ENCODE data around the gene GALR2. TPM values are rescaled to one million over a fixed set of nuclear protein-coding genes. Genes with fewer than 3 reads are reported as not detected.

Gene GALR2
- total RNA-seq, 1 experiment from 2014 or later = 0.41 TPM

DNA sequence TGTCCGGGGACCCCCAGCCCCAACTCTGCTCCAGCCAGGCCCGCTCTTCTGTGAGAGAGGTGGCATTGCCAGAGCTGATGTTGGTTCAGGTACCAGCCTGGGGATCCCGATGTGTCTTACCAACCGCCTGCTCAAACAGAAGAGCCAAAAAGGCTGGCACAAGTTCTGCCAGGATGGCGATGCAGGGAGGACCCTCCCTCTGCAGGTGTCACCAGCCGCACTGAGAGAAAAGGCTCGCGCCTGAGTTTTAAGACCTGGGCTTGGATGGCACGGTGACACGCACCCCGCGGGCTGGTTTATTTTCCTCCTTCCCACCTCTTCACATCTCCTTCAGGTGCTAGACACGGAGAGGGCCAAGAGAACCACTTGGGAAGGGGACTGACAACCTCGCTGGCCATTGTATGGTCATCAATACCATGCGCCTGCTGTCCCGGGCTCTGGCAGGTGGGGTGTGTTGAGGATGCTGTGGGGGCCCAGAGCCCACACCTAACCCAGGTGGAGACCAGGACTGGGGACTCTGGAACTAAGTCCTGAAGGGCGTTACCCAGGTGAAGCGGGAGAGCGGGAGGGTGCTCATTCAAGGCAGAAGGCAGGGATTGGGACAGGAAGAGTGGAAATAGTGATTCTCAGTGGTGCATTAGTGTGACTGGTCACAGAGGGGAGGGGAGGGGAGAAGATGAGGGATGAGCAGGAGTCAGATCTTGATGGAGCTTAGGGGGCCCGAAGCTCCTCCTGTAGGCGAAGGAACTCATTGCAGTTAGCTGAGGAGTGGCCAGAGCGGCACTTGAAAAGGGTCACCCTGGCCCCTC is 50.2 kb downstream of the GALR2 start:
- POLR2A ChIA-PET = no interaction called here
- Histone ChIP-seq H3K4me3 (ENCODE audit: low read depth in 2 of 2, low read length in 2 of 2) (no peak overlapping the region), H3K4me1 (ENCODE audit: control insufficient read depth, insufficient read depth, low read length) (no peaks in the 10 kb centered on the region), H3K9me3 (ENCODE audit: control insufficient read depth, insufficient read depth, low read depth, low read length) (no peaks in the 10 kb centered on the region), H3K36me3 (ENCODE audit: control insufficient read depth, insufficient read depth, low read length) (no peaks in the 10 kb centered on the region), H3K27ac (ENCODE audit: low read length) (no peak overlapping the region), H3K27me3 (ENCODE audit: control insufficient read depth, insufficient read depth, low read length) (no peaks in the 10 kb centered on the region)
- no peak for DNase-seq (ENCODE audit: low read depth, low spot score)
- BruUV-seq (replicated peaks) = no TSS peak
- ATAC-seq = no peak
- in situ Hi-C loops (cut with HindIII; ENCODE audit: low pct_unique_long_range_greater_than_20kb, low sequenced_read_pairs) = no loop called here
- TF ChIP-seq SIN3A (IDR thresholded peaks at IDR 0.05; ENCODE audit: borderline replicate concordance, insufficient read depth, low read depth, low read length) (no peak), TCF7L2 (IDR thresholded peaks at IDR 0.05; ENCODE audit: low read depth, low read length) (no peak), POLR2AphosphoS5 (IDR thresholded peaks at IDR 0.05; ENCODE audit: low read depth, low read length) (no peak)
- TF ChIP-seq, protein P1, sequence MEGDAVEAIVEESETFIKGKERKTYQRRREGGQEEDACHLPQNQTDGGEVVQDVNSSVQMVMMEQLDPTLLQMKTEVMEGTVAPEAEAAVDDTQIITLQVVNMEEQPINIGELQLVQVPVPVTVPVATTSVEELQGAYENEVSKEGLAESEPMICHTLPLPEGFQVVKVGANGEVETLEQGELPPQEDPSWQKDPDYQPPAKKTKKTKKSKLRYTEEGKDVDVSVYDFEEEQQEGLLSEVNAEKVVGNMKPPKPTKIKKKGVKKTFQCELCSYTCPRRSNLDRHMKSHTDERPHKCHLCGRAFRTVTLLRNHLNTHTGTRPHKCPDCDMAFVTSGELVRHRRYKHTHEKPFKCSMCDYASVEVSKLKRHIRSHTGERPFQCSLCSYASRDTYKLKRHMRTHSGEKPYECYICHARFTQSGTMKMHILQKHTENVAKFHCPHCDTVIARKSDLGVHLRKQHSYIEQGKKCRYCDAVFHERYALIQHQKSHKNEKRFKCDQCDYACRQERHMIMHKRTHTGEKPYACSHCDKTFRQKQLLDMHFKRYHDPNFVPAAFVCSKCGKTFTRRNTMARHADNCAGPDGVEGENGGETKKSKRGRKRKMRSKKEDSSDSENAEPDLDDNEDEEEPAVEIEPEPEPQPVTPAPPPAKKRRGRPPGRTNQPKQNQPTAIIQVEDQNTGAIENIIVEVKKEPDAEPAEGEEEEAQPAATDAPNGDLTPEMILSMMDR (IDR thresholded peaks at IDR 0.05) = no peak; the same call in 1 of the 2 replicates
- TF ChIP-seq, protein P2, sequence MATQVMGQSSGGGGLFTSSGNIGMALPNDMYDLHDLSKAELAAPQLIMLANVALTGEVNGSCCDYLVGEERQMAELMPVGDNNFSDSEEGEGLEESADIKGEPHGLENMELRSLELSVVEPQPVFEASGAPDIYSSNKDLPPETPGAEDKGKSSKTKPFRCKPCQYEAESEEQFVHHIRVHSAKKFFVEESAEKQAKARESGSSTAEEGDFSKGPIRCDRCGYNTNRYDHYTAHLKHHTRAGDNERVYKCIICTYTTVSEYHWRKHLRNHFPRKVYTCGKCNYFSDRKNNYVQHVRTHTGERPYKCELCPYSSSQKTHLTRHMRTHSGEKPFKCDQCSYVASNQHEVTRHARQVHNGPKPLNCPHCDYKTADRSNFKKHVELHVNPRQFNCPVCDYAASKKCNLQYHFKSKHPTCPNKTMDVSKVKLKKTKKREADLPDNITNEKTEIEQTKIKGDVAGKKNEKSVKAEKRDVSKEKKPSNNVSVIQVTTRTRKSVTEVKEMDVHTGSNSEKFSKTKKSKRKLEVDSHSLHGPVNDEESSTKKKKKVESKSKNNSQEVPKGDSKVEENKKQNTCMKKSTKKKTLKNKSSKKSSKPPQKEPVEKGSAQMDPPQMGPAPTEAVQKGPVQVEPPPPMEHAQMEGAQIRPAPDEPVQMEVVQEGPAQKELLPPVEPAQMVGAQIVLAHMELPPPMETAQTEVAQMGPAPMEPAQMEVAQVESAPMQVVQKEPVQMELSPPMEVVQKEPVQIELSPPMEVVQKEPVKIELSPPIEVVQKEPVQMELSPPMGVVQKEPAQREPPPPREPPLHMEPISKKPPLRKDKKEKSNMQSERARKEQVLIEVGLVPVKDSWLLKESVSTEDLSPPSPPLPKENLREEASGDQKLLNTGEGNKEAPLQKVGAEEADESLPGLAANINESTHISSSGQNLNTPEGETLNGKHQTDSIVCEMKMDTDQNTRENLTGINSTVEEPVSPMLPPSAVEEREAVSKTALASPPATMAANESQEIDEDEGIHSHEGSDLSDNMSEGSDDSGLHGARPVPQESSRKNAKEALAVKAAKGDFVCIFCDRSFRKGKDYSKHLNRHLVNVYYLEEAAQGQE (IDR thresholded peaks at IDR 0.05; ENCODE audit: insufficient read depth in 1 of 2, low read depth in 2 of 2, low read length in 1 of 2) = no peak
- intact Hi-C loops (cut with micrococcal nuclease; ENCODE audit: unreplicated experiment) = loop anchor here (5.0 kb wide), 1 partner anchor 58 kb away; no protein-coding TSS in a partner anchor
- CTCF ChIA-PET = interaction anchor here (0.5 to 7.1 kb wide), 8 partner anchors 13 to 155 kb away, joined by 3 to 63 read pairs (median 6); no protein-coding TSS in a partner anchor

DNA sequence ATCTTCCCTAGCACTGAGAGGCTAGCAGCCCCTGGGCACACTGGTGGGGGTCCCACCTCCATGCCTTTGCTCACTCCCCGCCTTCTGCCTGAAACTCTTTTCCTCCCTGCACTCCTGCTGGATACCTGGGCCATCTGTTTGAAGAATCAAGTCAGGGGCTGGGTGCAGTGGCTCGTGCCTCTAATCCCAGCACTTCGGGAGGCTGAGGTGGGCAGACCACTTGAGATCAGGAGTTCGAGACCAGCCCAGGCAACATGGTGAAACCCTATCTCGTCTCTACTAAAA is 50.8 kb downstream of the GALR2 start:
- Histone ChIP-seq H3K4me1 (ENCODE audit: control insufficient read depth, insufficient read depth, low read length) (no peaks in the 10 kb centered on the region), H3K4me3 (ENCODE audit: low read depth in 2 of 2, low read length in 2 of 2) (no peak overlapping the region), H3K36me3 (ENCODE audit: control insufficient read depth, insufficient read depth, low read length) (no peaks in the 10 kb centered on the region), H3K27ac (ENCODE audit: low read length) (no peak overlapping the region), H3K9me3 (ENCODE audit: control insufficient read depth, insufficient read depth, low read depth, low read length) (no peaks in the 10 kb centered on the region), H3K27me3 (ENCODE audit: control insufficient read depth, insufficient read depth, low read length) (no peaks in the 10 kb centered on the region)
- in situ Hi-C loops (cut with HindIII; ENCODE audit: low pct_unique_long_range_greater_than_20kb, low sequenced_read_pairs) (no loop called here), intact Hi-C loops (cut with micrococcal nuclease; ENCODE audit: unreplicated experiment) (no loop called here)
- POLR2A ChIA-PET = no interaction called here
- no TSS peak for BruUV-seq (replicated peaks)
- CTCF ChIA-PET = interaction anchor here (0.5 to 1.2 kb wide), 4 partner anchors 14 to 57 kb away, joined by 3 to 9 read pairs (median 3); no protein-coding TSS in a partner anchor
- TF ChIP-seq TCF7L2 (IDR thresholded peaks at IDR 0.05; ENCODE audit: low read depth, low read length) = no peak
- TF ChIP-seq, protein P2 (IDR thresholded peaks at IDR 0.05; ENCODE audit: insufficient read depth in 1 of 2, low read depth in 2 of 2, low read length in 1 of 2) = no peak
- no peak for TF ChIP-seq POLR2AphosphoS5 (IDR thresholded peaks at IDR 0.05; ENCODE audit: low read depth, low read length)
- TF ChIP-seq, protein P1 (IDR thresholded peaks at IDR 0.05) = no peak
- TF ChIP-seq SIN3A (IDR thresholded peaks at IDR 0.05; ENCODE audit: borderline replicate concordance, insufficient read depth, low read depth, low read length) = no peak
- DNase-seq (ENCODE audit: low read depth, low spot score) (no peak), ATAC-seq (no peak)

Measured in Panc1 (cell line).